ENCODE measurements around the gene EPHB2. TPM values are rescaled to one million over a fixed set of nuclear protein-coding genes. Genes with fewer than 3 reads are reported as not detected.

EPHB2 gene
- total and polyA plus RNA-seq, 12 donors = 0.15 to 5.0 (median 0.85) TPM

- ATAC-seq (no peak), DNase-seq (no peak)
- peaks cover 0 to 36% (median 22%) of the 10 kb centered on the region in 9 donors for H3K4me1 ChIP-seq
- H3K27ac ChIP-seq = peak overlapping the region in 2 of 10 donors; percentile 62 to 71
- TF ChIP-seq CTCF (IDR thresholded peaks at IDR 0.05) = no peak
- intact Hi-C loops (cut with DNase I) = no loop called here
- no peaks in the 10 kb centered on the region for H3K9me3 ChIP-seq
- H3K4me3 ChIP-seq = no peak overlapping the region
- WGBS, 2 donors = 62 to 67% methylated on average over 4 of the region's 4 CpGs
- no peaks in the 10 kb centered on the region for H3K27me3 ChIP-seq
- H3K36me3 ChIP-seq = no peaks in the 10 kb centered on the region
These were observed 115.0 kb downstream of the EPHB2 start for GRCh38 chr1:22825486-22826189.

- Histone ChIP-seq H3K4me1 (peaks cover 0 to 36% (median 22%) of the 10 kb centered on the region in 9 donors), H3K9me3 (no peaks in the 10 kb centered on the region), H3K36me3 (no peaks in the 10 kb centered on the region), H3K27ac (peak overlapping the region; percentile 14 to 76 (median 56)), H3K27me3 (no peaks in the 10 kb centered on the region), H3K4me3 (no peak overlapping the region)
- intact Hi-C loops (cut with DNase I) = no loop called here
- peak; percentile 29 to 33 for DNase-seq
- TF ChIP-seq CTCF (IDR thresholded peaks at IDR 0.05) = peak in 1 of 9 donors; percentile 10
- 56 to 57% methylated on average over 15 of the region's 15 CpGs for WGBS, 2 donors
- ATAC-seq = peak; percentile 60 to 92 (median 76)
These were observed 116.3 kb downstream of the EPHB2 start for GRCh38 chr1:22826604-22827580.

GRCh38 chr1:22827666-22828483 is 117.2 kb downstream of the EPHB2 start:
- WGBS, 2 donors = 66 to 68% methylated on average over 9 of the region's 9 CpGs
- DNase-seq = peak in 1 of 2 donors; percentile 35
- no peak for TF ChIP-seq CTCF (IDR thresholded peaks at IDR 0.05)
- no peaks in the 10 kb centered on the region for H3K27me3 ChIP-seq
- peak overlapping the region in 4 of 10 donors; percentile 47 to 76 (median 66) for H3K27ac ChIP-seq
- H3K36me3 ChIP-seq = no peaks in the 10 kb centered on the region
- no peaks in the 10 kb centered on the region for H3K9me3 ChIP-seq
- intact Hi-C loops (cut with DNase I) = no loop called here
- H3K4me1 ChIP-seq = peaks cover 0 to 36% (median 23%) of the 10 kb centered on the region in 9 donors
- ATAC-seq = peak in 7 of 8 donors; percentile 21 to 80 (median 59)
- H3K4me3 ChIP-seq = no peak overlapping the region
